Lung (tissue), 12 donors: ENCODE measurements around the gene SHANK1. TPM values are rescaled to one million over a fixed set of nuclear protein-coding genes. Genes with fewer than 3 reads are reported as not detected.

Experiments
- ATAC-seq: fragments of 200-7000 bp; cut with Tn5 transposase; one replicate; pipeline ENCODE4 v1.9.1; 2020; ENCODE audit warnings: moderate number of reproducible peaks; ENCODE audit not compliant: insufficient read depth, low FRiP score
- DNase-seq, 3 donors: peaks; one replicate each; pipeline ENCODE4 v3.0.0-alpha.2; 2013 to 2017
- H3K27ac ChIP-seq, 2 donors: one replicate each; pipeline ENCODE4 v1.5.1; 2013; ENCODE audit warnings: mild to moderate bottlenecking in 2 of 2, moderate library complexity in 2 of 2, control low read depth in 1 of 2, inconsistent platforms in 1 of 2, low read depth in 1 of 2, low read length in 1 of 2
- H3K27me3 ChIP-seq, 3 donors: one replicate each; pipeline ENCODE4 v1.5.1; 2013; ENCODE audit warnings: low read length in 2 of 3; ENCODE audit not compliant: control insufficient read depth in 3 of 3, insufficient read depth in 3 of 3
- H3K36me3 ChIP-seq, 4 donors: one replicate each; pipeline ENCODE4 v1.5.1; 2013; ENCODE audit warnings: low read length in 4 of 4, mild to moderate bottlenecking in 1 of 4, moderate library complexity in 1 of 4; ENCODE audit not compliant: control insufficient read depth in 4 of 4, insufficient read depth in 4 of 4
- H3K4me1 ChIP-seq, 5 donors: one replicate each; pipeline ENCODE4 v1.5.1; 2013; ENCODE audit warnings: low read length in 5 of 5, mild to moderate bottlenecking in 2 of 5, moderate library complexity in 1 of 5; ENCODE audit not compliant: control insufficient read depth in 5 of 5, insufficient read depth in 5 of 5
- H3K4me3 ChIP-seq: one replicate; pipeline ENCODE4 v1.5.1; 2013; ENCODE audit warnings: mild to moderate bottlenecking, control low read depth, moderate library complexity
- H3K9ac ChIP-seq, 2 donors: one replicate each; pipeline ENCODE4 v1.5.1; 2013; ENCODE audit warnings: low read length in 2 of 2, control low read depth in 1 of 2; ENCODE audit not compliant: insufficient read depth in 1 of 2
- H3K9me3 ChIP-seq, 4 donors: one replicate each; pipeline ENCODE4 v1.5.1; 2013; ENCODE audit warnings: low read length in 3 of 4, mild to moderate bottlenecking in 1 of 4, moderate library complexity in 1 of 4; ENCODE audit not compliant: control insufficient read depth in 4 of 4, insufficient read depth in 3 of 4
- whole genome bisulfite sequencing, 2 donors: extraction: QIAGEN DNeasy Blood & Tissue Kit; methylation state at CpG; one replicate each; pipeline ENCODE4 v1.1.7; 2013; 5-methylcytosine and 5-hydroxymethylcytosine counted together
- polyA plus RNA-seq, 2 donors: library from polyadenylated mRNA; stranded (reverse); fragments of 200-250 nt; gene quantifications; one replicate each; pipeline ENCODE4 v1.2.1, GENCODE V29; 2013
- total RNA-seq, 2 donors: library from RNA; depleted of rRNA in 1 of 2; stranded (reverse); fragments of >200 nt in 1 of 2; gene quantifications; one replicate each; pipeline ENCODE4 v1.2.1, GENCODE V29; 2014 to 2021
- TF ChIP-seq, protein P1 (sequence below): IDR thresholded peaks from 2 replicates; pipeline ENCODE4 v1.5.1; 2012; ENCODE audit warnings: mild to moderate bottlenecking; ENCODE audit errors: control extremely low read depth, extremely low read depth
- donor health status: control.
- donor health status: control.
- donor health status: Bipolar disorder and iron deficiency.
- donor health status: healthy.
- donor health status: DM: yes; HTN: yes; CAD: no.

Gene SHANK1
- total and polyA plus RNA-seq, 4 donors: 0.15 to 1.2 (median 0.21) TPM

DNA sequence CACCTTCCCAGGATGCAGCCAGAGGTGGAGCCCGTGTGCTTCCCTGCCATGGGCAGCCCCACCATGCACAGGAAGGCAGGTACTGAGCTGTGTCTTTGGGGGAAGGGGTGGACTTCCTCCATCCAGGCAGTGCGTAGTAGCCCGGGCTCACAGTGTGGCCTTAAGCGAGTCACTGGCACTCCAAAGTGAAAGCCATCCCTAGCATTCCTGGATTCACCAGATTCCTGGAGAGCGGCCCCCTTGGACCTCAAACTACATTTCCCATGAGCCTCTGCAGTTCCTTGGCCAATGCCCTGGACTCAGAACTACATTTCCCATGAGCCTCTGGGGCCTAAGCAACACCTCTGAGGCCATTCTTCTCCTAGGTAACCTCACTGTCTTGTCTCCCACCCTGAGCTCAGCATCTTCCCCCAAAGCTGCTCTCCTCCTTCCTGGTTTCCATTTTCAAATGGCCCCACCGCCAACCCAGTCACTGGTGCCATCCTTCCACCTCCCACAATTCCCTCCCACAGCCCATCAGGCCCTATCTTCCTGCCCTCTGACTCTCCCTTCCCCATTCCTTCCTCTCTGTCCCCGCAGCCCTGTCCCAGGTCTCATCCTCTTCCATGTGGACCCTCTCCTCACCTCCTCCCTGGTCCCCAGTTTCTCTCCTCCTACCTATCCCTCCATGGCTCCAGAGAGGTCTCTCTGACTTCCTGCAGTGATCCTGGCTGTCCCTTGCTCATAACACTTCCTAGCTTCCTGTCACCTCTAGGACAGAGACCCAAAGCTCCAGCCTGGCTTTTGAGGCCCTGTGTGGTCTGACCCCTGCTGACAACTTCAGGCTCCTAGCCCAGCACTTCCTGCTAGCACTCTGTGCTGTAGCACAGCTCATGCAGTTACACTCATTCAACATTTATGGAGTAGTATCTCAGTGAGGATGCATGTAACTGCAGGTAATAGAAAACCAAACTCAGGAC lies 69.9 kb downstream of the SHANK1 start, which contains the start of gene C19orf81:
TSS of gene C19orf81 (plus strand) at position 13 of the 959 bp plus-strand sequence. CDS start at position 13, 0 bp downstream.
- Histone ChIP-seq H3K36me3 (no peaks in the 10 kb centered on the region), H3K9me3 (peaks cover 0 to 7% (median under 1%) of the 10 kb centered on the region in 4 donors), H3K27ac (no peak within 1 kb of the TSS), H3K4me3 (no peak within 1 kb of the TSS), H3K27me3 (peaks cover 3 to 23% (median 3%) of the 10 kb centered on the region in 3 donors), H3K9ac (no peak within 1 kb of the TSS), H3K4me1 (no peaks in the 10 kb centered on the region)
- no peak for DNase-seq
- TF ChIP-seq, protein P1, sequence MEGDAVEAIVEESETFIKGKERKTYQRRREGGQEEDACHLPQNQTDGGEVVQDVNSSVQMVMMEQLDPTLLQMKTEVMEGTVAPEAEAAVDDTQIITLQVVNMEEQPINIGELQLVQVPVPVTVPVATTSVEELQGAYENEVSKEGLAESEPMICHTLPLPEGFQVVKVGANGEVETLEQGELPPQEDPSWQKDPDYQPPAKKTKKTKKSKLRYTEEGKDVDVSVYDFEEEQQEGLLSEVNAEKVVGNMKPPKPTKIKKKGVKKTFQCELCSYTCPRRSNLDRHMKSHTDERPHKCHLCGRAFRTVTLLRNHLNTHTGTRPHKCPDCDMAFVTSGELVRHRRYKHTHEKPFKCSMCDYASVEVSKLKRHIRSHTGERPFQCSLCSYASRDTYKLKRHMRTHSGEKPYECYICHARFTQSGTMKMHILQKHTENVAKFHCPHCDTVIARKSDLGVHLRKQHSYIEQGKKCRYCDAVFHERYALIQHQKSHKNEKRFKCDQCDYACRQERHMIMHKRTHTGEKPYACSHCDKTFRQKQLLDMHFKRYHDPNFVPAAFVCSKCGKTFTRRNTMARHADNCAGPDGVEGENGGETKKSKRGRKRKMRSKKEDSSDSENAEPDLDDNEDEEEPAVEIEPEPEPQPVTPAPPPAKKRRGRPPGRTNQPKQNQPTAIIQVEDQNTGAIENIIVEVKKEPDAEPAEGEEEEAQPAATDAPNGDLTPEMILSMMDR: no peak
- WGBS, 2 donors: 28 to 33% methylated on average over 7 of the region's 7 CpGs
- ATAC-seq: no peak

DNA sequence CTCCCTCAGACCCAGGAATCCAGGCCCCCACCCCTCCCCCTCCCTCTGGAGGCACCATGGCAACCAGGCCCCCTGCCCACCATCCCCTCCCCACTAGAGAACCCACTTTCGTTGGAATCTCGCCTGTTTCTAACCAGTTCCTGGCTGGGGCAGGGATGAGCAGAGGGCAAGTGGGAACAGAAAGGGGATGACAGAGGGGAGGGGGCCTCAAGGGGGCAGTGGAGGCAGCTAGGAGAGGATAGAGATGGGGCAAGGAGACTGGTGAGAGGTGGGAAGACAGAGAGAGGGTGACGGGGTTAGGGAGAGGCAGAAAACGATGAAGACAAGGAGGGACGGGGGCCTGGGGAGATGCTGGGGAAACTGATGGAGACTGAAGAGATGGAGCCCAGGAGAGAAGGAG lies 70.9 kb downstream of the SHANK1 start:
- peaks cover 3 to 25% (median 3%) of the 10 kb centered on the region in 3 donors for H3K27me3 ChIP-seq
- H3K4me3 ChIP-seq: no peak overlapping the region
- no peaks in the 10 kb centered on the region for H3K36me3 ChIP-seq
- TF ChIP-seq, protein P1: no peak
- no peak for DNase-seq
- H3K9ac ChIP-seq: no peak overlapping the region
- H3K4me1 ChIP-seq: no peaks in the 10 kb centered on the region
- 48 to 65% methylated on average over 5 of the region's 5 CpGs for WGBS, 2 donors
- no peak overlapping the region for H3K27ac ChIP-seq
- no peak for ATAC-seq
- H3K9me3 ChIP-seq: peaks cover 0 to 6% (median 0%) of the 10 kb centered on the region in 4 donors

DNA sequence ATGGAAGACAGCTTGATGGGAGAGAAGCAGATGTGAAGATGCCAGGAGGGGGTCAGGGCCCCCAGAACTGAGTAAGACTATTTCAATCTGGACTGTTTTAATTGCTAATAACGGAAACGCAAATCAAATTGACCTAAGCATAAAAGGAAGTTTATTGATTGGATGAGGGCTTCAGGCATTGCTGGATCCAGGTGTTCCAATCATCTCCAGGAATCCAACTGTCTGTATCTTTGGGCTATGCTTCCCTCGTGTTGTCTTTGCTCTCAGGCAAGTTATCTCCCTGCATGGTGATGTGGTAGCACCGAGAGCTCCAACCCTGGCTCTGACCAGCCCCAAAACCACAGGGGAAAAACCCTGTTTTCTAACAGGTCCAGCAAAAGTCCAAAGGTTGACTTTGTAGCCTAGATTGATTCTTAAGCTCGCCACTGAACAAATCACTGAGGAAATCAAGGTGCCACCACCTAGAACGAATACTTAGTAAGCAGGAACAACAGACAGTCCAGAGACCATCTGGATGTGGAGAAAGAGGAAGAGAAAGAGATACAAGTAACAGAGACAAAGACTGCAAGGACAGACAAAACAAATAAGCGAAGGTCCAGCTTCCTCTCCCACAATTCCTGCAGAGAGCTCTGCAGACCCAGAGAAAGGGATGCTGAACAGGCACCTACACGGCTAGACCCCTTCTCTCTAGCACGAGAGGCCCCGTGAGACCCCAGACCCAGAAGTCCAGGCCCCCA lies 71.6 kb downstream of the SHANK1 start:
- H3K27ac ChIP-seq: no peak overlapping the region
- ATAC-seq (no peak), DNase-seq (no peak)
- H3K27me3 ChIP-seq: peaks cover 3 to 21% (median 3%) of the 10 kb centered on the region in 3 donors
- H3K36me3 ChIP-seq: no peaks in the 10 kb centered on the region
- WGBS, 2 donors: 64 to 70% methylated on average over 10 of the region's 10 CpGs
- H3K4me3 ChIP-seq: no peak overlapping the region
- TF ChIP-seq, protein P1: no peak
- peaks cover 0 to 6% (median 0%) of the 10 kb centered on the region in 4 donors for H3K9me3 ChIP-seq
- no peak overlapping the region for H3K9ac ChIP-seq
- H3K4me1 ChIP-seq: no peaks in the 10 kb centered on the region
